Stimulated activated CD8-positive, alpha-beta memory T cell treated with anti-CD3 and anti-CD28 coated beads, Interleukin-2, amount 100 ng/mL, for 48 hours (primary cell): ENCODE data around the gene PRC1.

Source experiments
- DNase-seq, 2 donors: peaks; one replicate each; pipeline ENCODE4 v3.0.0-alpha.2; 2020; ENCODE audit warnings: low read depth in 2 of 2

Gene PRC1

DNA sequence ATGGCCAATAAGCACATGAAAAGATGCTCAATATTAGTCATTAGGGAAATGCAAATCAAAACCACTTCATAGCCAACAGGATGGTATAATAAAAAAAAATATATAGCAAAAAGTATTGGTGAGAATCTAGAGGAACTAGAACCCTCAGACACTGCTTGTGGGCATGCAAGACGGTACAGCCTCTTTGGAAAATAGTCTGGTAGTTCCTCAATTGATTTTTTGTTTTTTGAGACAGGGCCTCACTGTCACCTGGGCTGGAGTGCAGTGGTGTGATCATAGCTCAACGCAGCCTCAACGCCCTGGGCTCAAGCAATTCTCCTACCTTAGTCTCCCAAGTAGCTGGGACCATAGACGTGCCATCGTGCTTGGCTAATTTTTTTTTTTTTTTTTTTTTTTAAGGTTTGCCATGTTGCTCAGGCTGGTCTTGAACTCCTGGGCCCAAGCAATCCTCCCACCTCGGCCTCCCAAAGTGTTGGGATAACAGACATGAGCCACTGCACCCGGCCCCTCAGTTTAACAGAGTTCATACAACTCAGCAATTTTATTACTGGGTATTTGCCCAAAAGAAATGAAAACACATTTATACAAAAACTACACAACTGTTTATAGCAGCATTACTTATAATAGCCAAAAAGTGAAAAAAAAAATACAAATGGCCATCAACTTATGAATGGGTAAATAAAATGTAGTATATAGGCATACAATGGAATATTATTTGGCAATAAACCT, 5.1 kb downstream of the PRC1 start:
- no peak for DNase-seq

DNA sequence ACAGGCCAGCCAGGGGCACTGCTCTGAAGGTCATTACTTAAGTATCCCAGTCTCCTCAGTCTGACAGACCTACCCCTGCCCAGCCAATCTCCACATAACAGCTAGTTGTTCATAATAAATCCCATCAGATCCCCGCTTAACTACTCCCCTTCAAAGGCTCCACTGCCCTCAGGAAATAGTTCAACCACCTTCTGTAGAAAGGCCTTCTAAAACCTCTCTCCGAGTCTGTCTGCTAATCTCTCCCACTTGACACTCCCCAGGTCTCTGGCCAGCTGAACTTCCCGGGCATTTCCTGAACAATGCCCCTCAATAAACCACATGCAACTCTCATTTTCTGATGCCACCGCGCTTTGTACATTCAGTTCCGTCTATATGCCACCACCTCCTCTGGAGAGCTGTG, 6.0 kb downstream of the PRC1 start:
- DNase-seq = no peak

DNA sequence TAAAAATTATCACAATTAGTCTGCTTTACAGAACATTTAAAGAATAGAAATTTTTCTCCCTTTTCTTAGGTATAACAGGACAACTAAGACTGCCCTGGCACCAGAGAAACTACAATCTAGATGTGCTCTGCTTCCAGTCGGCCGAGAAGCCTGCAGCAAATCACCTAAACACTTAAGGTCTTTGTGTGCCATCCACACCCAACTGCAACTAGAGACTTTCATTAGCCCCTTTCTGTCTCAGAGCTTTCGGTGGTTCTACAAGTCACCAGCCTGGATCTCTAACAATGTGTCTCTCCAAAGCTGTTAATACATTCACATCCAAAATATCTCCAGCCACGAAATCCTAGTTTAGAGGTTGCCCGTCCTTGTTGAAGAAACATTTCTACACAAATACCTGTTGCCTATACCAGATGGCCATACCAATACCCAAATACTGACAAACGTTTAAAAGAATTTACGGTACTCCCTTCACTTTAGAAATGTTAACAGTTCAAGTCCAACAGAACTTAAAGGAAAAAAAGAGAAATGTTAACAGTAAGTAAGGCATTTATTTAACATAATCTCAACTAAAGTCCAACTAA, 6.7 kb downstream of the PRC1 start:
- DNase-seq = no peak

DNA sequence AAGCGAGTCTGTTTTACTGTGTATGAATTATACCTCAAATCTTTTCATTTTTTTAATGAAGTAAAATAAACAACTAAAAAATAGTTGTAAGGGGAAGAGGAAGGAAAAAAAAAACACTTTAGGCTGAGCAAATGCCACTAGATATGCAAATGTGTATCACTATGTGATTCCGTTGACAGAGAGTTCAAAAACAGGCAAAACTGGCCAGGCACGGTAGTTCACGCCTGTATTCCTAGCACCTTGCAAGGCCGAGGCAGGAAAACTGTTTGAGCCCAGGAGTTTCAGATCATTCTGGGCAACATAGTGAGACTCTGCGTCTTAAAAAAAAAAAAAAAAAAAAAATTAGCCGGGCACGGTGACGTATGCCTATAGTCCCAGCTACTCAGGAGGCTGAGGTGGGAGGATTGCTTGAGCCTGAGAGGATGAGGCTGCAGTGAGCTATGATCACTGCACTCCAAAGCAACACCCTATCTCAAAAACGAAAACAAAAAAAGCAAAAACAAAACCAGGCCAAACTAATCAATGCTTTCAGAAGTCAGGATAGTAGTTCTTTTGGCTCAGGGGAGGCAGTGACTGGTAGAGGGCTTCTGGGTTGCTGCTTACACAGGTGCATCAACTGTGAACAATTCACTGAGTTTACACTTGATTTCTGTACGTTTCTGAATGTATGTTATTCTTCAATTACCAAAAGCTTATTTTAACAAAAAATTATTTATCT, 7.4 kb downstream of the PRC1 start:
- DNase-seq = no peak

DNA sequence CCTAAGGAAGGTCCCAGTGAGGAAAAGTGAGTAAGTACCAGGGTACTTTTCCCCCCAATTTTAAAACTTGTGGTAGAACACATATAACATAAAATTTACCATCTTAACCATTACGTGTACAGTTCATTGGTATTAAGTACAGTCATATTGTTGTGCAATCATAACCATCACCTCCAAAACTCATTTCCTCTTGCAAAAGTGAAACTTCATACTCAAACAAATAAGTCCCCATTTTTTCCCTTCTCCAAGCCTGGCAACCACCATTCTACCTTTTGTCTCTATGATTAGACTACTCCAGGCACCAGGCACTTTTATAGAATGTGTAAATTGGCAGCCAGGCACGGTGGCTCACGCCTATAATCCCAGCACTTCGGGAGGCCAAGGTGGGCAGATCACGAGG, 12.2 kb downstream of the PRC1 start:
- DNase-seq = no peak

DNA sequence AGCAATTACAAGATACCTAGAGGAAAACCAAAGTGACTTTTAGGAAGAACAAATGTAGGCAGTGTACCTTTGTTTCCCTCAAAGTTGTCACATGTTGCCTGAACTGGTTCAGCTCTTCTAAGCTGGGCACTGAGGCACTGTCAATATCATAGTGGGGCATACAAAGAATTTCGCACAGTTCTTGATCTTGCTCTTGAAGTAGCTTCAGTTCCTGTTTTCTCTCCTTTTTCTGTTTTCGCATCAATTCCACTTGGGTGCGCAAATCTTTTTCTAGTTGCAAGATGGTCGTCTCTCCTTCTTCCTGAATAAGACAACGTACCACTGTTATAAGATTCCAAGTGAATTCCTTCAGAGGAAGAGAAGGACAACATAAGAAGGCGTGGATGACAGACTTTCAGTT, 12.7 kb downstream of the PRC1 start:
- no peak for DNase-seq

DNA sequence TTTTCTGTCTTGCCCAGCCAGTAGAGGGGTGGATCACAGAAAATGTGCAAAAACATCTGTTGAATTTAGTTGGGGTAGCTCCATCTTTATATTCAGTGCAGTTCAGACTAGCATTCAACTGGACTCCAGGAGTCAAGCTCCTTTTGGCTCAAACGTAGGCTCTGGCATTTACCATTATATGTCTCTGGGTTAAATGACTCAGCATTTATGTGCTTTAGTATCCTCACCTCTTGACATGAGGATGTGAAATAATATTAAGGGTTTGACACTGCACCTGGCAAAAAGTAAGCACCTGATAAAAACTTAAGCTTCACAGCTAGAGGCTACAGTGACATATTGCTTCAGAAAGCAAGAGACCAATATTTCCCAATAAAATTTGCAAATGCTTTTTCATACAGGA, 14.8 kb downstream of the PRC1 start:
- no peak for DNase-seq

DNA sequence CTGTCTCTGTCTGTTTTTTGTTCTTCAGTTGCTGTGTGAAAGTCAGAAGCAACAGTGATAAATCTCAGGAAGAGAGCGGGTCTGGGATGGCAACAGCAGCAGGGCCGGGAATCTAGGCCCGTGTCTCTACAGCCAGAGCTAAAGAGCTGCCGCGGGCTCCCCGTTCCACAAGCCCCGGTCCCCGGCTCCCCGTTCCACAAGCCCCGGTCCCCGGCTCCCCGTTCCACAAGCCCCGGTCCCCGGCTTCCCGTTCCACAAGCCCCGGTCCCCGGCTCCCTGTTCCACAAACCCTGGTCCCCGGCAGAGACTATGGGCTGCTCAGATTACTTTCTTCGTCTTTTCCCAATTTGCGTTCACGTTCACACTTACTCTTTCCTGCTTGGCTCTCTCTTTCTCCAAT, 20.1 kb downstream of the PRC1 start:
- no peak for DNase-seq

DNA sequence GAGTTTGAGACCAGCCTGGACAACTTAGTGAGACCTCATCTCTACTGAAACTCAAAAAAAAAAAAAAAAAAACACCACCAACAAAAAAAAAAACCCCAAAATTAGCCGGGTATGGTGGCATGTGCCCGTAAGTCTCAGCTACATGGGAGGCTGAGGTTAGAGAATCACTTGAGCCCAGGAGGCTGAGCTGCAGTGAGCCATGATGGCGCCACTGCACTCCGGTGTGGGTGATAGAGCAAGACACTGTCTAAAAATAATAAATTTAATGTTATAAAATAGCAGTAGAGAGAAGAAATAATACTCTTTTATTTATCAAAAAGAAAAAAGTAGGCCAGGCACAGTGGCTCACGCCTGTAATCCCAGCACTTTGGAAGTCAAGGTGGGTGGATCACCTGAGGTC, 22.2 kb downstream of the PRC1 start:
- no peak for DNase-seq

DNA sequence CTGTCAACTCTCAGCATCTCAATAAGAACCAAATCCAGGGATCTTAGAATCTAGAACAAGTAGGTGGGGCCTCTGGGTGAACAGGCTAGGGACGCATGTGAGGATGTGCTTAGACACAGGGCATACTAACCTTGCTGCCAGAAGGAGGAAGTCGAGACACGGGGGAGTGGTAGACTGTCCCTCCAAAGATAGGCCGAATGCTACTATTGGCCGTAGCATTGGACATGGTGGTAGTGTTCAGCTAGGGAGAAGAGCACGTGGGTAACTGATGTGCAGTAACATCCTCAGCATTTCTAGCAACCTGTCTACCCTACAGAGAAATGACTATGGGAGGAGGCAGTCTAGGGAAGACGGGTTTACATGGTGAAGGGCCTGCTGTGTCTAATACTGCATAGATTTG, 24.1 kb downstream of the PRC1 start:
- no peak for DNase-seq

DNA sequence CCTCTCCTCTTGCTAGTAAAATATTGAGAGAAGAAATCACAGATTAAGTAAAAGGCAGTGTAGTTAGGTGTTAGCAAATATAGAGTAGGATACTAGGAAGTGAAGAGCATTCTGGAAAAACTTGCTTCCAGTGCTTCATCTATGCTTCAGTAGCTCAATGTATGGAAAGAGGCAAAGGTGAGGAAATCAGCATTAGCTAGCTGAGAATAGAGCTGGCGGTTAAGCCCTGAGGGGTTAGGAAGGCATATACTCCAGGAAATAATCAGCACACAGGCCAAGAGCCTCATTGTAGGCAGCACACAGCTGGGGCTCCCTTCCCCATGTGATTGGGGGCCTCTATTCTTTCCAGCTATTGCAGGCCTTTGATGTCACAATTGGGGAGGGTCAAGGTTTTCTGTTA, 25.9 kb downstream of the PRC1 start:
- DNase-seq = no peak

DNA sequence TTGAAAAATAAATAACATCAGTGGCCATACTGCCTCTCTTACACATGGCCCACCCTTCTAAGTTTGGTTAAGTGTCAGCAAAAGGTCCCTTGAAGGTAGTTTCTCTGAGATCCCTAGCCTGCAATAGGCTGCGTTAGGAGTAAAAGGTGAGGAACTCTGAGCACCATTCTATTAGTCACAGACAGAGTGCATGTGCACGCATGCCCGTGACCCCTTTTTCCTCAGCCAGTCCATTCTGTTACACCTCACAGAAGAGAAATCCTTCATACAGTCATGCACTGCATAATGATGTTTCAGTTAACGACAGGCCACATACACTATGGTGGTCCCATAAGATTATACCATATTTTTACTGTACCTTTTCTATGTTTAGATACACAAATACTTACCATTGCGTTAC, 27.1 kb downstream of the PRC1 start:
- DNase-seq = no peak

DNA sequence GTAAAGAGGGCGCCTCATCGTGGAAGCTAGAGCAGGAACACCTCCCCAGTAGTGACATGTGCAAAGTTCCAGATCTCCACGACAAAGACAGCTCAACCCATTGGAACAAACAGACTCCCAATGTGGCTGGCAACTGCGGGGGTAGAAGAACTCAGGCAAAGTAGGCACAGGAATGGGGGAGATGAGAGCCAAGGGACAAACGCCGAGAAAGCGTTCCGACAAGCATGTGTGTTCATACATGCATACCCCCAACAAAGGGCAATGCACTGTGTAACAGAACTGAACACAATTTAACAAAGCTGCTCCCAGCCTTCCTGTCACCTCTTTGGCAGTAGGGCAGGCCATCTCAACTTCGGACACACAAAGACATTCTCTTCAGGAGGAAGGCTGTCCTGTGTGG, 28.1 kb downstream of the PRC1 start:
- DNase-seq = no peak

DNA sequence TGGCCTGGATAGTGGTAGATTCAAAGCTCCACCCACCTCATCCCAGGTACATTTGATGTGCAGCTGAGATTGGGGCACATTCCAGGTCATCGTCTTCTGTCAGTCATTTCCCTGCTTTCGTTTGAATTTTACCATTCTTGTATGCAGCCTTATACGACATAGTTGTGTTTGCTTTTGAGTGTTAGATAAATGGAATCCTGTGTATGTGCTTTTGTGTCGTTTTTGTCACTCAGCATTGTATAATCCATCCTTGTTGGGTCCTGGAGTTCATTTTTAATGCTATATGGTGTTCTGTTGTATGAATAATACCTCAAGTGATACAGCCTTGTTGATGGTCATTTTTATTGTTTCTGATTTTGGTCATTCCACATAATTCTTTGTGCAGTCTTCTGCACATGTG, 32.3 kb downstream of the PRC1 start:
- DNase-seq = no peak

DNA sequence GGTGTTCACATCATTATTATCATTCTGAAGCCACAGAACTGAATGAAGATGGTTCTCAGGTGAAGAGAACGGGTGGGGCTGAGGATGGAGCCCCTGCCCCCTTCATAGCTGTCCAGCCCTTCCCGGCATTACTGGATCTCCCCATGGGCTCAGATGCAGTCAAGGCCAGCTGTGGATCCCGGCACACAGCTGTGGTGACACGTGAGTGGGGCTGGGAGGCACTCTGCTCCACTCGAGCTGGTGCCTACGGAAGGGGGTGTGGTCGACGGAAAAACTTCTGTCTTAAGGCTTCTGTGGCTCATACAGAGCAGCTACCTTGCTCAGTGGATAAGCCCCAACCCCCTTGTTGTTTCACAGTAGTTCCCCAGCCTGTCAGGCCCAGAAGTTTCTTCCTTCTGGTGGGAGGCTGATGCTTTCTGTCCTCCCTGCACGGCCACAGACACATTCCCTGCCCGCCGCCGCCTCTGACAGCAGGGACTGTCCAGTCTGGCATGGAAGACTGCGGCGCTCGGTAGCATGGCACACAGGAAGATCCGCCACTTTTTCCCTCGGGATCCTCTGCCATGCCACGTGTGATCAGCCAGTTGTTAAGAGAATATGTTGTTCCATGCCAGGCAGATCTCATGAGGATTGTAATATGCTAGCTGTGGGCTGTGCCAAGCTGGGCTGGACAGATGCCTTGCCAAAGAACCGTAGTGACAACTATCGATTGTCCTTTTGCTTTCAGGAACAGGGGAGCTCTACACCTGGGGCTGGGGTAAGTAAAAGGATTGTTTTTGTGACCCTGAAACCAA, 33.8 kb downstream of the PRC1 start:
- DNase-seq = no peak

DNA sequence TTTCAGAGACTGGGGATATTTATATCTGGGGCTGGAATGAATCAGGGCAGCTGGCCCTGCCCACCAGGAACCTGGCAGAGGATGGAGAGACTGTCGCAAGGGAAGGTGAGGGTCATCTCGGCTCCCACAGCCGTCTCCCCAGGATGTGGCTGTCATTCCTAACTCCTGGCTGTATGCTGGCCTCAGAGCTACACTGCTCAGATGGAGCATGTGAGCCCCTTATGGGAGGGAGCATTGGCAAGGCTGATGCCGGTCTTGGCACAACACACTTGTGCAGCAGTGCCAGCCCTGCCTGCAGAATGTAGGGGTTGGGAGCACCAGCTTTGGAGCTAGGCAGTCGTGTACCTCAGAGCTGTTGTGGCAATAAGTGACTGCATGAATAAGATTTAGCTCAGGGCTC, 34.4 kb downstream of the PRC1 start:
- DNase-seq = no peak

DNA sequence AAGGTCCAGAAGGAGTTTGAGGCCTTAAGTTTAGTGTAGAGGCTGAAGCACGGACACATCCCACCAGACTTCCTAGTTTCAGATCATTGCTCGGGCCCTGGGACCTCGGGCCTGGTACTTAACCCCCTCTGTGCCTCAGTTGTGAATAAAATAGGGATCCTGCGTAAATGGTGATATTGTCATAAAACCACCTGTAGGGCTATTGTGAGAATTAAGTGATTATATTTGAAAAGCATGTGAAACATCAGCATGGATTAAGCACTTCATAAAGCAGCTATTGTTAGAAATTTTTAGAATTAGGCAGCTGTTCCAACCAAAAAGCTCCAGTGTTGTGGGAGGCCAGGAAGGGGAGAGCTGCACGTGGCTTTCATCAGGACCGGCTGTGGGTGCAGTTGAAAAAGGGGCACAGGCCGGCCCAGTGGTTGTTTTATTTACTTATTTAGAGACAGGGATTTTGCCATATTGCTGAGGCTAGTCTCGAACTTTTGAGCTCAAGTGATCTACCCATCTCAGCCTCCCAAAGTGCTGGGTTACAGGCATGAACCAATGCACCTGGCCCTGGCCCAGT, 35.2 kb downstream of the PRC1 start:
- DNase-seq = no peak

DNA sequence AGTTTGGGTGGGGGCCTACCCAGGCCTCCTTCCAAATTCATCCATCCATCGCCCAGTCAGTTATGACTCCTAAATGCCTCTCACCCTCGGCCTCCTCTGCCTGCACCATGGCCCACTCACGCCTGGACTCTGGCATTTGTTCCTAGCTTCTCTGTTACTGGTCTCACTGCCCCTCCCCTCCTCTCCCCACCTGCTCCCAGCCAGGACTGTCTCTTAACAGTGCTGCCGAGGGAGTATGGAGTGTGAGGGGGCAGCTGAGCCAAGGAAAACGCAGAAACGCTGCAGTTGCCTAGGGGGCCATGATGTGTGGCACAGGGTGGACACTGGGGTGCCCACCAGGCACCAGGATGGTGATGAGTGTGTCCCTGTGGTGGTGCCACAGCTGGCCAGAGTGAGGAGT, 36.5 kb downstream of the PRC1 start:
- DNase-seq = no peak

DNA sequence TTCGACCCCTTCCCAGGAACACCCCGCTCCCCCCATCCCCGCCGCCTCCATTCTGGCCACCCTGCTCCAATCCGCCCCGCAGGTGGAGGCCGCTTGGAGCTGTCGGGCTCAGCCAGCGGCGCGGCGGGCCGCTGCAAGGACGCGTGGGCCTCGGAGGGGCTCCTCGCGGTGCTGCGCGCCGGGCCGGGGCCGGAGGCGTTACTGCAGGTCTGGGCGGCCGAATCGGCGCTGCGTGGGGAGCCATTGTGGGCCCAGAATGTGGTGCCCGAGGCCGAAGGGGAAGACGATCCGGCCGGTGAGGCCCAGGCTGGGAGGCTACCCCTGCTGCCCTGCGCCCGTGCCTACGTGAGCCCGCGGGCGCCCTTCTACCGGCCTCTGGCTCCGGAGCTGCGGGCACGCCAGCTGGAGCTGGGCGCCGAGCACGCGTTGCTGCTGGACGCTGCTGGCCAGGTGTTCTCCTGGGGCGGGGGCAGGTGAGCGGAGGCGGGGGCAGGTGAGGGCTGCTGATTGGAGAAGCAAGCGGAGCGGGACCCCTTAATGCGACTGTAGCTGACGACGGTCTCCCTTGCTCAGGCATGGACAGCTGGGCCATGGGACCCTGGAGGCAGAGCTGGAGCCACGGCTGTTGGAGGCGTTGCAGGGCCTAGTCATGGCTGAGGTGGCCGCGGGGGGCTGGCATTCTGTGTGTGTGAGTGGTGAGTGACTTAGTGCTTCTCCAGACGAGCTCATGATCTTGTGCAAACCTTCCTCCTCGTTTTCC, 37.1 kb downstream of the PRC1 start:
- DNase-seq = no peak

DNA sequence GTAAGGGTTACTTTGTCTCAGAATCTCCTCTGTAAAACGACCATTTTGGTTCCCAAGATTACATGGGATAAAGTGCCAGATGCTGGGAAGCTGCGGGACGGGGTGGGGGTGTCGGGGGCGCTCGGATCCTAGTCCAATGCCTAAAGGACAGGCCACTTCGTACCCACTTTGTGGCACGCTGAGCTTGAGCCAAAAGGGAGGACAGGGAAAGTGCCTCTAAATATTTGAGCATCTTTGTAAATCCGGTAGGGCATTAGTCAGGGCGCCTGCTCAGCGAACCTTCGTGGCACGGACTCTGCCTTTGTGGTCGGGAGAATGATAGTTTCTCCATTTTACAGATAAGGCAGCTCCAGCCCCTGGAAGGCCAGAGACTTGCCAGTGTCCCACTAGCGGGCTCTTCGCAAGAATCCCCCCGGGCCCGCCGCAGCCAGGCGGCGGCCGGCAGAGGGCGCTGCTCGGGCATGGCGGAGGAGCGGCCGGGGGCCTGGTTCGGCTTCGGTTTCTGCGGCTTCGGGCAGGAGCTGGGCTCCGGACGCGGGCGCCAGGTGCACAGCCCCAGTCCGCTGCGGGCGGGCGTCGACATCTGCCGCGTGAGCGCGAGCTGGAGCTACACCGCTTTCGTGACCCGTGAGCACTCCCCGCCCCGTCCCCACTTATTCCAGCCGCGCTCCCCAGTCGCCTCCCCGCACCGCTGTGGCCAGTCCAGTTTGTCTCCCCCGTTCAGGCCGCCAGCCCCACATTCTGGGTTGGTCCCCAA, 37.9 kb downstream of the PRC1 start:
- peak; percentile 52 to 67 for DNase-seq
